GM23338 (cell line): Measurements from ENCODE around the gene C1orf50. TPM values are rescaled to one million over a fixed set of nuclear protein-coding genes. Genes with fewer than 3 reads are reported as not detected.

Experiments used
- ATAC-seq: fragments of 200-7000 bp; cut with Tn5 transposase; 3 replicates; pipeline ENCODE4 v1.9.1; 2020
- DNase-seq: peaks from one replicate; pipeline ENCODE4 v3.0.0-alpha.2; 2015; ENCODE audit warnings: low spot score
- H2AFZ ChIP-seq: fragments of 200-600 bp; sonication (generic); 2 replicates; pipeline ENCODE4 v1.8.0; 2016; ENCODE audit warnings: antibody characterized with exemption, mild to moderate bottlenecking, moderate library complexity
- H3F3A ChIP-seq: fragments of 200-600 bp; sonication (generic); replicated peaks from 2 replicates; pipeline ENCODE4 v1.8.0; 2017; ENCODE audit warnings: antibody characterized with exemption, mixed run types, low read depth
- H3K27ac ChIP-seq: fragments of 200-600 bp; sonication (generic); 2 replicates; pipeline ENCODE4 v1.6.1; 2016; ENCODE audit warnings: low read depth
- H3K27me3 ChIP-seq: fragments of 200-600 bp; sonication (generic); 2 replicates; pipeline ENCODE4 v1.8.0; 2016; ENCODE audit warnings: mild to moderate bottlenecking, mixed run types, moderate library complexity; ENCODE audit not compliant: insufficient read depth
- H3K36me3 ChIP-seq: fragments of 200-600 bp; sonication (generic); 2 replicates; pipeline ENCODE4 v1.8.0; 2016; ENCODE audit warnings: mild to moderate bottlenecking; ENCODE audit not compliant: insufficient read depth
- H3K4me1 ChIP-seq: fragments of 200-600 bp; sonication (generic); 2 replicates; pipeline ENCODE4 v1.8.0; 2016; ENCODE audit warnings: mild to moderate bottlenecking, moderate library complexity; ENCODE audit not compliant: insufficient read depth
- H3K4me2 ChIP-seq: fragments of 200-600 bp; sonication (generic); 2 replicates; pipeline ENCODE4 v1.7.1; 2017; ENCODE audit warnings: mixed run types
- H3K4me3 ChIP-seq: fragments of 200-600 bp; sonication (generic); 2 replicates; pipeline ENCODE4 v1.6.1; 2016; ENCODE audit warnings: mixed run types
- H3K79me2 ChIP-seq: fragments of 200-600 bp; sonication (generic); replicated peaks from 2 replicates; pipeline ENCODE4 v1.8.0; 2017; ENCODE audit warnings: mild to moderate bottlenecking; ENCODE audit not compliant: insufficient read depth
- H3K9me2 ChIP-seq: fragments of 200-600 bp; sonication (generic); 2 replicates; pipeline ENCODE4 v1.8.0; 2017; ENCODE audit not compliant: insufficient read depth
- H4K20me1 ChIP-seq: fragments of 200-600 bp; sonication (generic); replicated peaks from 2 replicates; pipeline ENCODE4 v1.8.0; 2017; ENCODE audit warnings: mild to moderate bottlenecking; ENCODE audit not compliant: insufficient read depth
- H3K27ac Mint-ChIP-seq: 2 replicates; pipeline ENCODE4 v1.8.0; 2020; ENCODE audit warnings: inconsistent platforms, mild to moderate bottlenecking, moderate library complexity, mixed read lengths
- H3K27me3 Mint-ChIP-seq: 3 replicates; pipeline ENCODE4 v1.8.0; 2022; ENCODE audit warnings: low read depth, mild to moderate bottlenecking, moderate library complexity, mixed read lengths, inconsistent platforms; ENCODE audit not compliant: insufficient read depth, poor library complexity
- H3K36me3 Mint-ChIP-seq: 3 replicates; pipeline ENCODE4 v1.8.0; 2021; ENCODE audit warnings: low read depth, mild to moderate bottlenecking, inconsistent platforms, moderate library complexity, mixed read lengths
- H3K4me1 Mint-ChIP-seq: 3 replicates; pipeline ENCODE4 v1.8.0; 2020; ENCODE audit warnings: mild to moderate bottlenecking, inconsistent platforms, mixed read lengths
- H3K4me3 Mint-ChIP-seq: 3 replicates; pipeline ENCODE4 v1.8.0; 2021; ENCODE audit warnings: moderate library complexity, mild to moderate bottlenecking, inconsistent platforms, mixed read lengths
- H3K9me3 Mint-ChIP-seq: 3 replicates; pipeline ENCODE4 v1.8.0; 2020; ENCODE audit warnings: moderate library complexity, mild to moderate bottlenecking, inconsistent platforms, mixed read lengths
- CREB1 ChIP-seq: fragments of 250-450 bp; sonication (Bioruptor Pico); IDR thresholded peaks from 2 replicates; pipeline ENCODE4 v1.5.0; 2020; ENCODE audit warnings: low read depth, mild to moderate bottlenecking, moderate library complexity
- EZH2 ChIP-seq: fragments of 200-600 bp; sonication (generic); IDR thresholded peaks from one replicate; pipeline ENCODE4 v1.8.0; 2017; ENCODE audit warnings: antibody characterized with exemption, mild to moderate bottlenecking, low read depth; ENCODE audit not compliant: unreplicated experiment
- EZH2phosphoT487 ChIP-seq: fragments of 200-600 bp; sonication (generic); IDR thresholded peaks from one replicate; pipeline ENCODE4 v1.8.1; 2018; ENCODE audit warnings: antibody characterized with exemption; ENCODE audit not compliant: unreplicated experiment
- JUNB ChIP-seq: IDR thresholded peaks from one replicate; pipeline ENCODE4 v1.6.1; 2016; ENCODE audit warnings: antibody characterized with exemption; ENCODE audit not compliant: unreplicated experiment
- NANOG ChIP-seq: IDR thresholded peaks from 2 replicates; pipeline ENCODE4 v1.6.1; 2016; ENCODE audit warnings: antibody characterized with exemption, borderline replicate concordance
- POLR2AphosphoS5 ChIP-seq: IDR thresholded peaks from 2 replicates; pipeline ENCODE4 v1.6.1; 2016; ENCODE audit warnings: antibody characterized with exemption, low read depth
- STAT1 ChIP-seq: IDR thresholded peaks from one replicate; pipeline ENCODE4 v1.6.1; 2016; ENCODE audit warnings: antibody characterized with exemption; ENCODE audit not compliant: unreplicated experiment
- ZNF114 ChIP-seq: fragments of 250-450 bp; sonication (Bioruptor Pico); IDR thresholded peaks from 2 replicates; pipeline ENCODE4 v1.5.0; 2020; ENCODE audit warnings: mild to moderate bottlenecking, moderate library complexity
- ZNF331 ChIP-seq: fragments of 250-450 bp; sonication (Bioruptor Pico); IDR thresholded peaks from 2 replicates; pipeline ENCODE4 v1.5.0; 2020; ENCODE audit warnings: low read depth, mild to moderate bottlenecking, moderate library complexity
- ZNF462 ChIP-seq: fragments of 250-450 bp; sonication (Bioruptor Pico); IDR thresholded peaks from 2 replicates; pipeline ENCODE4 v1.5.0; 2020; ENCODE audit warnings: mild to moderate bottlenecking, moderate library complexity
- polyA plus RNA-seq: library from polyadenylated mRNA; unstranded; fragments of >200 nt; fragmentation: Nextera tagmentation; extraction: Ambion mirVana; gene quantifications from 2 replicates; pipeline ENCODE4 v1.2.1, GENCODE V29; 2016
- total RNA-seq: library from RNA; depleted of rRNA; stranded (reverse); fragments of >200 nt; shearing (Covaris generic); gene quantifications from 2 replicates; pipeline ENCODE4 v1.2.3, GENCODE V29; 2014
- TF ChIP-seq, protein P1 (sequence below): IDR thresholded peaks from 2 replicates; pipeline ENCODE4 v1.6.1; 2016; ENCODE audit warnings: antibody characterized with exemption
- TF ChIP-seq, protein P2 (sequence below): IDR thresholded peaks from one replicate; pipeline ENCODE4 v1.6.1; 2018; ENCODE audit warnings: antibody characterized with exemption; ENCODE audit not compliant: unreplicated experiment
- TF ChIP-seq, protein P3 (sequence below), 2 experiments: fragments of 200-600 bp in 1 of 2; sonication (generic) in 1 of 2; conservative IDR thresholded peaks; 2 replicates each; pipeline versions ENCODE4 v1.5.1 to v1.6.1; 2016 to 2017; ENCODE audit warnings: antibody characterized with exemption in 2 of 2, low read depth in 2 of 2, mild to moderate bottlenecking in 2 of 2, moderate library complexity in 1 of 2

C1orf50 gene
- total and polyA plus RNA-seq, 2 experiments from 2014 or later = 4.4 to 4.7 TPM

GRCh38 chr1:42741706-42742105, 25.3 kb upstream of the C1orf50 start:
- Histone ChIP-seq H3K9me2 (no peaks in the 10 kb centered on the region), H4K20me1 (no peaks in the 10 kb centered on the region), H3K4me3 (no peak overlapping the region), H3K36me3 (no peaks in the 10 kb centered on the region), H3K4me2 (no peak overlapping the region), H2AFZ (peak overlapping the region; percentile 69), H3K4me1 (peaks cover 22% of the 10 kb centered on the region), H3K27ac (no peak overlapping the region), H3F3A (no peaks in the 10 kb centered on the region), H3K27me3 (no peaks in the 10 kb centered on the region), H3K79me2 (no peaks in the 10 kb centered on the region)
- no peaks in the 10 kb centered on the region for H3K9me3 Mint-ChIP-seq
- H3K36me3 Mint-ChIP-seq = peaks cover 8% of the 10 kb centered on the region; the same call in 2 of the 3 replicates
- no peak overlapping the region for H3K4me3 Mint-ChIP-seq
- H3K27me3 Mint-ChIP-seq = peaks cover 11% of the 10 kb centered on the region
- TF ChIP-seq ZNF114 (CRISPR knock-in tag) = no peak
- TF ChIP-seq ZNF462 (CRISPR knock-in tag) = no peak
- TF ChIP-seq, protein P1, sequence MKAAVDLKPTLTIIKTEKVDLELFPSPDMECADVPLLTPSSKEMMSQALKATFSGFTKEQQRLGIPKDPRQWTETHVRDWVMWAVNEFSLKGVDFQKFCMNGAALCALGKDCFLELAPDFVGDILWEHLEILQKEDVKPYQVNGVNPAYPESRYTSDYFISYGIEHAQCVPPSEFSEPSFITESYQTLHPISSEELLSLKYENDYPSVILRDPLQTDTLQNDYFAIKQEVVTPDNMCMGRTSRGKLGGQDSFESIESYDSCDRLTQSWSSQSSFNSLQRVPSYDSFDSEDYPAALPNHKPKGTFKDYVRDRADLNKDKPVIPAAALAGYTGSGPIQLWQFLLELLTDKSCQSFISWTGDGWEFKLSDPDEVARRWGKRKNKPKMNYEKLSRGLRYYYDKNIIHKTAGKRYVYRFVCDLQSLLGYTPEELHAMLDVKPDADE = no peak
- no peak for TF ChIP-seq EZH2phosphoT487
- TF ChIP-seq CREB1 (CRISPR knock-in tag) = no peak
- no peak for TF ChIP-seq NANOG
- TF ChIP-seq, protein P2, sequence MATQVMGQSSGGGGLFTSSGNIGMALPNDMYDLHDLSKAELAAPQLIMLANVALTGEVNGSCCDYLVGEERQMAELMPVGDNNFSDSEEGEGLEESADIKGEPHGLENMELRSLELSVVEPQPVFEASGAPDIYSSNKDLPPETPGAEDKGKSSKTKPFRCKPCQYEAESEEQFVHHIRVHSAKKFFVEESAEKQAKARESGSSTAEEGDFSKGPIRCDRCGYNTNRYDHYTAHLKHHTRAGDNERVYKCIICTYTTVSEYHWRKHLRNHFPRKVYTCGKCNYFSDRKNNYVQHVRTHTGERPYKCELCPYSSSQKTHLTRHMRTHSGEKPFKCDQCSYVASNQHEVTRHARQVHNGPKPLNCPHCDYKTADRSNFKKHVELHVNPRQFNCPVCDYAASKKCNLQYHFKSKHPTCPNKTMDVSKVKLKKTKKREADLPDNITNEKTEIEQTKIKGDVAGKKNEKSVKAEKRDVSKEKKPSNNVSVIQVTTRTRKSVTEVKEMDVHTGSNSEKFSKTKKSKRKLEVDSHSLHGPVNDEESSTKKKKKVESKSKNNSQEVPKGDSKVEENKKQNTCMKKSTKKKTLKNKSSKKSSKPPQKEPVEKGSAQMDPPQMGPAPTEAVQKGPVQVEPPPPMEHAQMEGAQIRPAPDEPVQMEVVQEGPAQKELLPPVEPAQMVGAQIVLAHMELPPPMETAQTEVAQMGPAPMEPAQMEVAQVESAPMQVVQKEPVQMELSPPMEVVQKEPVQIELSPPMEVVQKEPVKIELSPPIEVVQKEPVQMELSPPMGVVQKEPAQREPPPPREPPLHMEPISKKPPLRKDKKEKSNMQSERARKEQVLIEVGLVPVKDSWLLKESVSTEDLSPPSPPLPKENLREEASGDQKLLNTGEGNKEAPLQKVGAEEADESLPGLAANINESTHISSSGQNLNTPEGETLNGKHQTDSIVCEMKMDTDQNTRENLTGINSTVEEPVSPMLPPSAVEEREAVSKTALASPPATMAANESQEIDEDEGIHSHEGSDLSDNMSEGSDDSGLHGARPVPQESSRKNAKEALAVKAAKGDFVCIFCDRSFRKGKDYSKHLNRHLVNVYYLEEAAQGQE = no peak
- no peak for TF ChIP-seq POLR2AphosphoS5
- TF ChIP-seq ZNF331 (CRISPR knock-in tag) = no peak
- TF ChIP-seq EZH2 = no peak
- TF ChIP-seq JUNB = no peak
- no peak for TF ChIP-seq STAT1
- TF ChIP-seq, protein P3, sequence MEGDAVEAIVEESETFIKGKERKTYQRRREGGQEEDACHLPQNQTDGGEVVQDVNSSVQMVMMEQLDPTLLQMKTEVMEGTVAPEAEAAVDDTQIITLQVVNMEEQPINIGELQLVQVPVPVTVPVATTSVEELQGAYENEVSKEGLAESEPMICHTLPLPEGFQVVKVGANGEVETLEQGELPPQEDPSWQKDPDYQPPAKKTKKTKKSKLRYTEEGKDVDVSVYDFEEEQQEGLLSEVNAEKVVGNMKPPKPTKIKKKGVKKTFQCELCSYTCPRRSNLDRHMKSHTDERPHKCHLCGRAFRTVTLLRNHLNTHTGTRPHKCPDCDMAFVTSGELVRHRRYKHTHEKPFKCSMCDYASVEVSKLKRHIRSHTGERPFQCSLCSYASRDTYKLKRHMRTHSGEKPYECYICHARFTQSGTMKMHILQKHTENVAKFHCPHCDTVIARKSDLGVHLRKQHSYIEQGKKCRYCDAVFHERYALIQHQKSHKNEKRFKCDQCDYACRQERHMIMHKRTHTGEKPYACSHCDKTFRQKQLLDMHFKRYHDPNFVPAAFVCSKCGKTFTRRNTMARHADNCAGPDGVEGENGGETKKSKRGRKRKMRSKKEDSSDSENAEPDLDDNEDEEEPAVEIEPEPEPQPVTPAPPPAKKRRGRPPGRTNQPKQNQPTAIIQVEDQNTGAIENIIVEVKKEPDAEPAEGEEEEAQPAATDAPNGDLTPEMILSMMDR (conservative IDR thresholded peaks at IDR 0.05; ENCODE audit: low read depth in 2 of 2) = no peak
- DNase-seq (no peak), ATAC-seq (no peak)
- H3K4me1 Mint-ChIP-seq = peaks cover 42% of the 10 kb centered on the region
- H3K27ac Mint-ChIP-seq = no peak overlapping the region
